SK-N-SH treated with all-trans-retinoic acid at 6 μM for 48 hours (cell line): ENCODE measurements around the gene OR1M1.

ENCODE experiments used
- ZC3H10 ChIP-seq: fragments of 250-450 bp; sonication (Bioruptor Pico); IDR thresholded peaks from 2 replicates; pipeline ENCODE4 v1.5.1; 2021; ENCODE audit warnings: mild to moderate bottlenecking, moderate library complexity
- TF ChIP-seq, protein P1 (sequence below): fragments of 250-450 bp; sonication (Bioruptor Pico); IDR thresholded peaks from 2 replicates; pipeline ENCODE4 v1.8.0; 2021; ENCODE audit warnings: low read depth, mild to moderate bottlenecking, moderate library complexity, borderline replicate concordance
- TF ChIP-seq, protein P2 (sequence below): fragments of 250-450 bp; sonication (Bioruptor Pico); IDR thresholded peaks from 2 replicates; pipeline ENCODE4 v1.8.0; 2020; ENCODE audit warnings: mild to moderate bottlenecking, moderate library complexity, borderline replicate concordance

DNA sequence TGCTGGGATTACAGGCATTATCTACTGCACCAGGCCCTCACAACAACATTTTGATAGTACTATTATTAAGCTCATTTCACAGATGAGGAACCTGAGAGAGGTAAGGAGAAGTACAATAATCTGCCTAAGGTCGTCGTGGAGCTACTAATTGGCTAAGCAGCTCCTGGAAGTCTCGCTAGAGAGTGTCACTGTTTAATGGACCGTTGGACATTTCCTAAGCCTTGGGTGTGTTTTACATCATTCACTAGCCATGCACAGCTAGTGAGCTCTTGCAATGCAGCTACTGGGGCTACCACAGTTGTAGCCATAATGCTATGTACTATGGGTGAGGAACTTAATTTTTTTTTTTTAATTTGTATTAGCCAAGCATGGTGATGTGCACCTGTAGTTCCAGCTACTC is 34.0 kb upstream of the OR1M1 start:
- TF ChIP-seq, protein P1, sequence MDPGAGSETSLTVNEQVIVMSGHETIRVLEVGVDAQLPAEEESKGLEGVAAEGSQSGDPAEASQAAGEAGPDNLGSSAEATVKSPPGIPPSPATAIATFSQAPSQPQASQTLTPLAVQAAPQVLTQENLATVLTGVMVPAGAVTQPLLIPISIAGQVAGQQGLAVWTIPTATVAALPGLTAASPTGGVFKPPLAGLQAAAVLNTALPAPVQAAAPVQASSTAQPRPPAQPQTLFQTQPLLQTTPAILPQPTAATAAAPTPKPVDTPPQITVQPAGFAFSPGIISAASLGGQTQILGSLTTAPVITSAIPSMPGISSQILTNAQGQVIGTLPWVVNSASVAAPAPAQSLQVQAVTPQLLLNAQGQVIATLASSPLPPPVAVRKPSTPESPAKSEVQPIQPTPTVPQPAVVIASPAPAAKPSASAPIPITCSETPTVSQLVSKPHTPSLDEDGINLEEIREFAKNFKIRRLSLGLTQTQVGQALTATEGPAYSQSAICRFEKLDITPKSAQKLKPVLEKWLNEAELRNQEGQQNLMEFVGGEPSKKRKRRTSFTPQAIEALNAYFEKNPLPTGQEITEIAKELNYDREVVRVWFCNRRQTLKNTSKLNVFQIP (CRISPR knock-in tag): no peak
- TF ChIP-seq, protein P2, sequence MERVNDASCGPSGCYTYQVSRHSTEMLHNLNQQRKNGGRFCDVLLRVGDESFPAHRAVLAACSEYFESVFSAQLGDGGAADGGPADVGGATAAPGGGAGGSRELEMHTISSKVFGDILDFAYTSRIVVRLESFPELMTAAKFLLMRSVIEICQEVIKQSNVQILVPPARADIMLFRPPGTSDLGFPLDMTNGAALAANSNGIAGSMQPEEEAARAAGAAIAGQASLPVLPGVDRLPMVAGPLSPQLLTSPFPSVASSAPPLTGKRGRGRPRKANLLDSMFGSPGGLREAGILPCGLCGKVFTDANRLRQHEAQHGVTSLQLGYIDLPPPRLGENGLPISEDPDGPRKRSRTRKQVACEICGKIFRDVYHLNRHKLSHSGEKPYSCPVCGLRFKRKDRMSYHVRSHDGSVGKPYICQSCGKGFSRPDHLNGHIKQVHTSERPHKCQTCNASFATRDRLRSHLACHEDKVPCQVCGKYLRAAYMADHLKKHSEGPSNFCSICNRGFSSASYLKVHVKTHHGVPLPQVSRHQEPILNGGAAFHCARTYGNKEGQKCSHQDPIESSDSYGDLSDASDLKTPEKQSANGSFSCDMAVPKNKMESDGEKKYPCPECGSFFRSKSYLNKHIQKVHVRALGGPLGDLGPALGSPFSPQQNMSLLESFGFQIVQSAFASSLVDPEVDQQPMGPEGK: no peak
- no peak for TF ChIP-seq ZC3H10 (CRISPR knock-in tag)
